Kidney (tissue), 14 donors: ENCODE data around the gene CACNA1A. TPM values are rescaled to one million over a fixed set of nuclear protein-coding genes. Genes with fewer than 3 reads are reported as not detected.

Source experiments
- DNase-seq, 5 donors: peaks; one replicate each; pipeline ENCODE4 v3.0.0-alpha.2; 2013 to 2020
- FAIRE-seq: peaks from 2 replicates; lab custom pipeline; 2012; peaks lifted over from hg19 to GRCh38; lab: Jason Lieb, UNC
- H3K27ac ChIP-seq, 2 donors: one replicate each; pipeline ENCODE4 v1.7.0; 2013; ENCODE audit warnings: low read depth in 2 of 2, low read length in 2 of 2, inconsistent platforms in 1 of 2
- H3K27me3 ChIP-seq: one replicate; pipeline ENCODE4 v1.7.1; 2013; ENCODE audit warnings: low read length, inconsistent platforms; ENCODE audit not compliant: control insufficient read depth, insufficient read depth
- H3K36me3 ChIP-seq, 3 donors: one replicate each; pipeline versions ENCODE4 v1.7.0 to v1.7.1; 2013; ENCODE audit warnings: low read length in 3 of 3, control low read depth in 1 of 3, inconsistent platforms in 1 of 3; ENCODE audit not compliant: insufficient read depth in 3 of 3, control insufficient read depth in 2 of 3
- H3K4me1 ChIP-seq, 3 donors: one replicate each; pipeline versions ENCODE4 v1.7.0 to v1.7.1; 2013; ENCODE audit warnings: low read length in 3 of 3, inconsistent platforms in 1 of 3, low read depth in 1 of 3; ENCODE audit not compliant: control insufficient read depth in 2 of 3, insufficient read depth in 2 of 3
- H3K4me3 ChIP-seq, 3 donors: one replicate each; pipeline versions ENCODE4 v1.7.0 to v1.8.1; 2013; ENCODE audit warnings: low read length in 3 of 3, control low read depth in 1 of 3, inconsistent platforms in 1 of 3
- H3K9ac ChIP-seq, 3 donors: one replicate each; pipeline versions ENCODE4 v1.7.0 to v1.7.1; 2013; ENCODE audit warnings: low read length in 3 of 3, control low read depth in 1 of 3, inconsistent platforms in 1 of 3
- H3K9me3 ChIP-seq, 3 donors: one replicate each; pipeline versions ENCODE4 v1.7.0 to v1.7.1; 2013; ENCODE audit warnings: low read length in 3 of 3, control low read depth in 1 of 3, inconsistent platforms in 1 of 3; ENCODE audit not compliant: control insufficient read depth in 2 of 3, insufficient read depth in 1 of 3
- CTCF ChIP-seq: IDR thresholded peaks from 3 replicates; pipeline ENCODE4 v1.5.1; 2012; ENCODE audit warnings: mild to moderate bottlenecking, moderate library complexity, borderline replicate concordance; ENCODE audit not compliant: insufficient read depth; ENCODE audit errors: extremely low read depth
- intact Hi-C: fragments of 100-400 bp; cut with DNase I; formaldehyde crosslinking; loops from one replicate; pipeline ENCODE4 v1.11.1; 2022
- polyA plus RNA-seq: library from polyadenylated mRNA; stranded (reverse); fragments of 350-450 nt; fragmentation: Illumina TruSeq; extraction: RNeasy Lipid Tissue Mini Kit (QIAGEN cat#74804); gene quantifications from one replicate; pipeline ENCODE4 v1.2.3, GENCODE V29; 2014; ENCODE audit warnings: low read depth, low replicate concordance; ENCODE audit not compliant: insufficient read depth
- total RNA-seq: library from RNA; stranded (reverse); fragmentation: NEBNext Ultra II Directional; extraction: Animal tissue kit (Norgen Biotek cat#: 25700); gene quantifications from one replicate; pipeline ENCODE4 v1.2.1, GENCODE V29; 2021
- donor health status: control.
- donor health status: control.
- donor health status: control.
- donor health status: control.
- donor health status: control.
- donor health status: DM: yes; HTN: yes; CAD: no.
- donor health status: Normal renal cell carcinoma (clear cell type).

The CACNA1A gene
- total and polyA plus RNA-seq, 2 donors from 2014 or later: 0.30 to 1.7 TPM

GRCh38 chr19:13350759-13351158 is 155.5 kb downstream of the CACNA1A start:
- Histone ChIP-seq H3K27ac (no peak overlapping the region), H3K4me1 (no peaks in the 10 kb centered on the region), H3K9ac (no peak overlapping the region), H3K9me3 (peaks cover 0 to 8% (median 0%) of the 10 kb centered on the region in 3 donors), H3K36me3 (no peaks in the 10 kb centered on the region), H3K27me3 (no peaks in the 10 kb centered on the region), H3K4me3 (no peak overlapping the region)
- DNase-seq (no peak), FAIRE-seq (no peak)
- TF ChIP-seq CTCF: no peak
- intact Hi-C loops: no loop called here

- intact Hi-C loops: no loop called here
- no peaks in the 10 kb centered on the region for H3K36me3 ChIP-seq
- FAIRE-seq: no peak
Observed at GRCh38 chr19:13350072-13350471, 156.2 kb downstream of the CACNA1A start.

GRCh38 chr19:13347367-13347766 is 158.9 kb downstream of the CACNA1A start:
- Histone ChIP-seq H3K9ac (no peak overlapping the region), H3K36me3 (no peaks in the 10 kb centered on the region), H3K27me3 (no peaks in the 10 kb centered on the region), H3K9me3 (peaks cover 0 to 11% (median 0%) of the 10 kb centered on the region in 3 donors), H3K4me3 (no peak overlapping the region), H3K4me1 (no peaks in the 10 kb centered on the region), H3K27ac (no peak overlapping the region)
- FAIRE-seq: no peak
- intact Hi-C loops: no loop called here
- TF ChIP-seq CTCF: no peak
- no peak for DNase-seq

More at GRCh38 chr19:13350072-13350471, 156.2 kb downstream of the CACNA1A start:
- H3K27ac ChIP-seq: no peak overlapping the region
- H3K9me3 ChIP-seq: peaks cover 0 to 8% (median 0%) of the 10 kb centered on the region in 3 donors
- no peak for DNase-seq
- no peak overlapping the region for H3K4me3 ChIP-seq
- no peaks in the 10 kb centered on the region for H3K4me1 ChIP-seq
- no peaks in the 10 kb centered on the region for H3K27me3 ChIP-seq
- no peak for TF ChIP-seq CTCF
- H3K9ac ChIP-seq: no peak overlapping the region

- Histone ChIP-seq H3K4me3 (no peak overlapping the region), H3K9ac (no peak overlapping the region), H3K27me3 (no peaks in the 10 kb centered on the region), H3K36me3 (no peaks in the 10 kb centered on the region), H3K9me3 (peaks cover 0 to 5% (median 0%) of the 10 kb centered on the region in 3 donors), H3K27ac (no peak overlapping the region), H3K4me1 (no peaks in the 10 kb centered on the region)
- no peak for TF ChIP-seq CTCF
- intact Hi-C loops: no loop called here
- FAIRE-seq (no peak), DNase-seq (no peak)
Observed at GRCh38 chr19:13343514-13343913, 162.8 kb downstream of the CACNA1A start.
